Stimulated activated naive CD8-positive, alpha-beta T cell treated with anti-CD3 and anti-CD28 coated beads, Interleukin-15, Interleukin-2, amounts not matched to agents 100 U/mL and 50 U/mL, for 24 hours (primary cell): ENCODE data around the gene NRN1.
A peak's percentile ranks its signal among the peaks of the same experiment; 100 is the strongest.
"Not testable (repeated sequence)": the region's sequence is repeated elsewhere in the genome, so short reads cannot be mapped to it uniquely, and the experiment has no call there.

ENCODE experiments used
- ATAC-seq: fragments of 150-1000 bp; cut with Tn5 transposase; one replicate; pipeline ENCODE4 v1.10.0; 2021
- DNase-seq: peaks from one replicate; pipeline ENCODE4 v3.0.0; 2021

Gene NRN1

GRCh38 chr6:6006428-6007365, at the start of gene NRN1:
NRN1 (minus strand) TSS chr6:6006925; CDS start chr6:6006749, 176 bp downstream.
- peak; percentile 6 for ATAC-seq
- peak; percentile 18 for DNase-seq

- DNase-seq (no peak), ATAC-seq (no peak)
Observed at GRCh38 chr6:6052216-6052615, 45.5 kb upstream of the NRN1 start.

GRCh38 chr6:6046716-6047115, 40.0 kb upstream of the NRN1 start:
- DNase-seq (no peak), ATAC-seq (no peak)

- DNase-seq: no peak
- peak; percentile 59 for ATAC-seq
Observed at GRCh38 chr6:6039946-6040509, 33.3 kb upstream of the NRN1 start.

GRCh38 chr6:6037179-6037578, 30.5 kb upstream of the NRN1 start:
- ATAC-seq (no peak), DNase-seq (no peak)

GRCh38 chr6:6033858-6034257, 27.1 kb upstream of the NRN1 start:
- ATAC-seq (no peak), DNase-seq (no peak)

GRCh38 chr6:6026513-6027205, 19.9 kb upstream of the NRN1 start:
- ATAC-seq (no peak), DNase-seq (no peak)

- DNase-seq (no peak), ATAC-seq (no peak)
Observed at GRCh38 chr6:6025736-6026135, 19.0 kb upstream of the NRN1 start.

- no peak for DNase-seq
- no peak for ATAC-seq
Observed at GRCh38 chr6:6024220-6024619, 17.5 kb upstream of the NRN1 start.

GRCh38 chr6:6022841-6023240, 16.1 kb upstream of the NRN1 start:
- DNase-seq, ATAC-seq: not testable (repeated sequence)

GRCh38 chr6:6008648-6009421, 2.1 kb upstream of the NRN1 start:
- DNase-seq (peak; percentile 81), ATAC-seq (peak; percentile 60)

GRCh38 chr6:6008089-6008647, 1.4 kb upstream of the NRN1 start:
- DNase-seq (no peak), ATAC-seq (peak; percentile 3)

- peak; percentile 48 for ATAC-seq
- DNase-seq: peak; percentile 52
Observed at GRCh38 chr6:6007366-6008088, 802 bp upstream of the NRN1 start.

GRCh38 chr6:6006006-6006427, 708 bp downstream of the NRN1 start:
- DNase-seq (no peak), ATAC-seq (no peak)

GRCh38 chr6:6005051-6006005, 1.4 kb downstream of the NRN1 start:
- DNase-seq (no peak), ATAC-seq (no peak)

- ATAC-seq (no peak), DNase-seq (peak; percentile 12)
Observed at GRCh38 chr6:6004390-6004995, 2.2 kb downstream of the NRN1 start.

GRCh38 chr6:6003621-6004366, 2.9 kb downstream of the NRN1 start:
- peak; percentile 7 for ATAC-seq
- peak; percentile 36 for DNase-seq

GRCh38 chr6:6002848-6003620, 3.7 kb downstream of the NRN1 start:
- ATAC-seq (no peak), DNase-seq (no peak)
